Activated CD8-positive, alpha-beta memory T cell treated with anti-CD3 and anti-CD28 coated beads, Interleukin-2, amount 10 ng/mL, durations not matched to agents 7 days and 5 days (primary cell): ENCODE measurements around the gene GALNT2. TPM values are rescaled to one million over a fixed set of nuclear protein-coding genes. Genes with fewer than 3 reads are reported as not detected.

Source experiments
- ATAC-seq: fragments of 150-1000 bp; cut with Tn5 transposase; one replicate; pipeline ENCODE4 v1.10.0; 2021; ENCODE audit warnings: moderate library complexity
- CTCF ChIA-PET: fragments of 350-600 bp; sonication (Branson Sonifier 250); formaldehyde crosslinking; loops from one replicate; lab custom pipeline; 2021; ENCODE audit warnings: antibody characterized with exemption; lab: Charles Lee
- DNase-seq: peaks from one replicate; pipeline ENCODE4 v3.0.0-alpha.2; 2020
- H3K27ac Mint-ChIP-seq: one replicate; pipeline ENCODE4 v1.8.0; 2021; ENCODE audit warnings: mild to moderate bottlenecking, mixed read lengths
- H3K27me3 Mint-ChIP-seq: one replicate; pipeline ENCODE4 v1.8.0; 2021; ENCODE audit warnings: mixed read lengths
- H3K36me3 Mint-ChIP-seq: one replicate; pipeline ENCODE4 v1.8.0; 2021; ENCODE audit warnings: mild to moderate bottlenecking, mixed read lengths
- H3K4me1 Mint-ChIP-seq: one replicate; pipeline ENCODE4 v1.8.0; 2021; ENCODE audit warnings: mixed read lengths
- H3K4me3 Mint-ChIP-seq: one replicate; pipeline ENCODE4 v1.8.0; 2021; ENCODE audit warnings: mild to moderate bottlenecking, moderate library complexity, mixed read lengths
- H3K9me3 Mint-ChIP-seq: one replicate; pipeline ENCODE4 v1.8.0; 2022; ENCODE audit warnings: low read depth, mixed read lengths
- total RNA-seq, 2 experiments: library from RNA; stranded (reverse); gene quantifications; one replicate each; pipeline ENCODE4 v1.2.3, GENCODE V29; 2021

GALNT2 gene
- total RNA-seq, 2 experiments from 2014 or later = 25.0 to 30.2 TPM

- peaks cover 6% of the 10 kb centered on the region for H3K27me3 Mint-ChIP-seq
- H3K36me3 Mint-ChIP-seq = no peaks in the 10 kb centered on the region
- H3K9me3 Mint-ChIP-seq = no peaks in the 10 kb centered on the region
- H3K27ac Mint-ChIP-seq = no peak overlapping the region
- no peak for ATAC-seq
- CTCF ChIA-PET = interaction anchor here (0.8 kb wide), 1 partner anchor 10 kb away, joined by 3 read pairs; no protein-coding TSS in a partner anchor
- H3K4me1 Mint-ChIP-seq = peaks cover 14% of the 10 kb centered on the region
- no peak overlapping the region for H3K4me3 Mint-ChIP-seq
- no peak for DNase-seq
Measured at GRCh38 chr1:230301322-230301721, 234.3 kb downstream of the GALNT2 start.

- Mint-ChIP-seq H3K4me3 (no peak overlapping the region), H3K36me3 (no peaks in the 10 kb centered on the region), H3K9me3 (no peaks in the 10 kb centered on the region), H3K27ac (no peak overlapping the region), H3K4me1 (peaks cover 14% of the 10 kb centered on the region), H3K27me3 (peaks cover 6% of the 10 kb centered on the region)
- DNase-seq (no peak), ATAC-seq (no peak)
- CTCF ChIA-PET = no interaction called here
Measured at GRCh38 chr1:230301822-230302221, 234.8 kb downstream of the GALNT2 start.

GRCh38 chr1:230303069-230303468 lies 236.0 kb downstream of the GALNT2 start:
- CTCF ChIA-PET = interaction anchor here (1.2 to 1.4 kb wide), 2 partner anchors 79 to 642 kb away, joined by 3 to 6 read pairs; no protein-coding TSS in a partner anchor
- Mint-ChIP-seq H3K27me3 (peaks cover 2% of the 10 kb centered on the region), H3K4me1 (peaks cover 18% of the 10 kb centered on the region), H3K9me3 (no peaks in the 10 kb centered on the region), H3K27ac (no peak overlapping the region), H3K36me3 (no peaks in the 10 kb centered on the region), H3K4me3 (no peak overlapping the region)
- ATAC-seq (no peak), DNase-seq (no peak)

GRCh38 chr1:230303822-230304221 lies 236.8 kb downstream of the GALNT2 start:
- CTCF ChIA-PET = interaction anchor here (1.0 to 1.1 kb wide), 2 partner anchors 134 to 1045 kb away, joined by 3 read pairs; no protein-coding TSS in a partner anchor
- no peak for DNase-seq
- no peak for ATAC-seq
- Mint-ChIP-seq H3K27me3 (peaks cover 2% of the 10 kb centered on the region), H3K27ac (no peak overlapping the region), H3K4me3 (no peak overlapping the region), H3K36me3 (no peaks in the 10 kb centered on the region), H3K9me3 (no peaks in the 10 kb centered on the region), H3K4me1 (peaks cover 18% of the 10 kb centered on the region)

- Mint-ChIP-seq H3K4me3 (no peak overlapping the region), H3K27ac (peak overlapping the region; percentile 17), H3K36me3 (no peaks in the 10 kb centered on the region), H3K9me3 (no peaks in the 10 kb centered on the region), H3K4me1 (peaks cover 20% of the 10 kb centered on the region), H3K27me3 (peaks cover 2% of the 10 kb centered on the region)
- CTCF ChIA-PET = interaction anchor here (0.6 to 2.4 kb wide), 17 partner anchors 27 to 1048 kb away, joined by 3 to 14 read pairs (median 3); no protein-coding TSS in a partner anchor
- peak; percentile 93 for ATAC-seq
- DNase-seq = peak; percentile 80
Measured at GRCh38 chr1:230306169-230306568, 239.1 kb downstream of the GALNT2 start.

GRCh38 chr1:230307213-230307612 lies 240.2 kb downstream of the GALNT2 start:
- H3K4me1 Mint-ChIP-seq = peaks cover 20% of the 10 kb centered on the region
- CTCF ChIA-PET = interaction anchor here (1.2 to 2.2 kb wide), 2 partner anchors 825 to 1049 kb away, joined by 3 to 7 read pairs; no protein-coding TSS in a partner anchor
- peaks cover 7% of the 10 kb centered on the region for H3K27me3 Mint-ChIP-seq
- DNase-seq = no peak
- H3K36me3 Mint-ChIP-seq = no peaks in the 10 kb centered on the region
- H3K4me3 Mint-ChIP-seq = no peak overlapping the region
- no peak for ATAC-seq
- peak overlapping the region; percentile 29 for H3K27ac Mint-ChIP-seq
- H3K9me3 Mint-ChIP-seq = no peaks in the 10 kb centered on the region

- ATAC-seq (no peak), DNase-seq (no peak)
- Mint-ChIP-seq H3K27me3 (peaks cover 6% of the 10 kb centered on the region), H3K36me3 (no peaks in the 10 kb centered on the region), H3K4me3 (no peak overlapping the region), H3K4me1 (peaks cover 20% of the 10 kb centered on the region), H3K27ac (no peak overlapping the region), H3K9me3 (no peaks in the 10 kb centered on the region)
- CTCF ChIA-PET = interaction anchor here (1.8 to 3.0 kb wide), 3 partner anchors 593 to 1050 kb away, joined by 4 to 11 read pairs (median 7); no protein-coding TSS in a partner anchor
Measured at GRCh38 chr1:230308039-230308438, 241.0 kb downstream of the GALNT2 start.

GRCh38 chr1:230308821-230309220 lies 241.8 kb downstream of the GALNT2 start:
- CTCF ChIA-PET = interaction anchor here (1.8 to 3.0 kb wide), 2 partner anchors 594 to 648 kb away, joined by 4 to 11 read pairs; no protein-coding TSS in a partner anchor
- Mint-ChIP-seq H3K27ac (no peak overlapping the region), H3K4me3 (no peak overlapping the region), H3K36me3 (no peaks in the 10 kb centered on the region), H3K27me3 (peaks cover 8% of the 10 kb centered on the region), H3K4me1 (peaks cover 16% of the 10 kb centered on the region), H3K9me3 (no peaks in the 10 kb centered on the region)
- ATAC-seq (no peak), DNase-seq (no peak)

- no peak overlapping the region for H3K4me3 Mint-ChIP-seq
- DNase-seq (no peak), ATAC-seq (no peak)
- peaks cover 11% of the 10 kb centered on the region for H3K4me1 Mint-ChIP-seq
- no peaks in the 10 kb centered on the region for H3K9me3 Mint-ChIP-seq
- no peak overlapping the region for H3K27ac Mint-ChIP-seq
- peaks cover 8% of the 10 kb centered on the region for H3K27me3 Mint-ChIP-seq
- H3K36me3 Mint-ChIP-seq = no peaks in the 10 kb centered on the region
- CTCF ChIA-PET = interaction anchor here (1.2 to 3.0 kb wide), 3 partner anchors 594 to 1051 kb away, joined by 4 to 11 read pairs (median 4); no protein-coding TSS in a partner anchor
Measured at GRCh38 chr1:230309646-230310177, 242.7 kb downstream of the GALNT2 start.

- CTCF ChIA-PET = interaction anchor here (0.5 to 3.0 kb wide), 5 partner anchors 230 to 1052 kb away, joined by 3 to 11 read pairs (median 4); no protein-coding TSS in a partner anchor
- peaks cover 8% of the 10 kb centered on the region for H3K27me3 Mint-ChIP-seq
- ATAC-seq (peak; percentile 69), DNase-seq (peak; percentile 72)
- H3K4me1 Mint-ChIP-seq = peaks cover 11% of the 10 kb centered on the region
- H3K27ac Mint-ChIP-seq = no peak overlapping the region
- no peaks in the 10 kb centered on the region for H3K9me3 Mint-ChIP-seq
- no peak overlapping the region for H3K4me3 Mint-ChIP-seq
- H3K36me3 Mint-ChIP-seq = no peaks in the 10 kb centered on the region
Measured at GRCh38 chr1:230310381-230311163, 243.5 kb downstream of the GALNT2 start.

GRCh38 chr1:230312676-230313075 lies 245.6 kb downstream of the GALNT2 start:
- no peaks in the 10 kb centered on the region for H3K9me3 Mint-ChIP-seq
- H3K4me3 Mint-ChIP-seq = no peak overlapping the region
- peaks cover 2% of the 10 kb centered on the region for H3K4me1 Mint-ChIP-seq
- H3K27me3 Mint-ChIP-seq = peaks cover 8% of the 10 kb centered on the region
- DNase-seq = no peak
- ATAC-seq = no peak
- H3K36me3 Mint-ChIP-seq = no peaks in the 10 kb centered on the region
- CTCF ChIA-PET = interaction anchor here (0.7 to 1.6 kb wide), 3 partner anchors 134 to 596 kb away, joined by 4 to 5 read pairs (median 5); no protein-coding TSS in a partner anchor
- no peak overlapping the region for H3K27ac Mint-ChIP-seq

- CTCF ChIA-PET = no interaction called here
- DNase-seq = no peak
- Mint-ChIP-seq H3K27me3 (peaks cover 8% of the 10 kb centered on the region), H3K4me3 (no peak overlapping the region), H3K36me3 (no peaks in the 10 kb centered on the region), H3K9me3 (no peaks in the 10 kb centered on the region), H3K4me1 (peaks cover 2% of the 10 kb centered on the region), H3K27ac (no peak overlapping the region)
- no peak for ATAC-seq
Measured at GRCh38 chr1:230313453-230314141, 246.6 kb downstream of the GALNT2 start.

- Mint-ChIP-seq H3K27ac (no peak overlapping the region), H3K4me3 (no peak overlapping the region), H3K36me3 (no peaks in the 10 kb centered on the region), H3K4me1 (peaks cover 2% of the 10 kb centered on the region), H3K27me3 (peaks cover 8% of the 10 kb centered on the region), H3K9me3 (no peaks in the 10 kb centered on the region)
- ATAC-seq = no peak
- CTCF ChIA-PET = no interaction called here
- DNase-seq = no peak
Measured at GRCh38 chr1:230314142-230314470, 247.1 kb downstream of the GALNT2 start.
